ENCODE results near the gene ATP6AP1.

The ATP6AP1 gene

DNA sequence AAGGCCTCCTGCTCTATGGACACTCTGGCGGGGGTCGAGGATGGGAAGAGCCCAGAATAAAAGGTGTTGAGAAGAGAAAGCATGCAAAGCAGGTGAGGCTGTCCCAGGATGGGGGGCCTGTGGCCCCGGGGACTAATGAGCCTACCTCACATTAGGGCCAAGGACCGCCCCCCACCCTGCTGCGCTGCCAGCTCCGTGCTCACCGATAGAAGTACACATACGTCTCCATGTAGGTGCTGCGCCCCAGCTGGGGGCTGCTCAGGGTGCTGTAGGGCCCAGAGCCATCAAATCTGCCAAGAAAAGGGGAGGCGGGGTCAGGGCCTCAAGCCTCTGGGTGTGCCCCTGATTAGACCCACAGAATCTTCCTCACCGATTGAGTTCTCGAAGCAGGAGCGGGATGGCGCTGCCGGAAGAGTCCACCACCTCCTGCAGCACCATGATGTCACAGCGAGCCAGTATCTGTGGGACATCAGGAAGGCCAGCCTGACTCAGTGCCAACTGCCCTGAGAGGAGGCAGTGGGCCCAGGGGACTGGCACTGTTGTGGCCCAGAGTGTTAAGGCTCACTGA is 23.8 kb upstream of the ATP6AP1 start:
- CTCF ChIA-PET = no interaction called here
- DNase-seq (ENCODE audit: extremely low spot score) = no peak
- POLR2A ChIA-PET = interaction anchor here (2.2 kb wide), 1 partner anchor 86 kb away, joined by 7 read pairs; the partner anchor contains the start of gene SLC10A3
- TF ChIP-seq TARDBP (IDR thresholded peaks at IDR 0.05) (no peak), L3MBTL2 (conservative IDR thresholded peaks at IDR 0.05) (no peak), CTBP1 (IDR thresholded peaks at IDR 0.05; ENCODE audit: borderline replicate concordance) (no peak), FOXK2 (IDR thresholded peaks at IDR 0.05) (no peak), NFRKB (IDR thresholded peaks at IDR 0.05) (no peak), FOXA1 (IDR thresholded peaks at IDR 0.05) (no peak), SUZ12 (IDR thresholded peaks at IDR 0.05) (no peak)

DNA sequence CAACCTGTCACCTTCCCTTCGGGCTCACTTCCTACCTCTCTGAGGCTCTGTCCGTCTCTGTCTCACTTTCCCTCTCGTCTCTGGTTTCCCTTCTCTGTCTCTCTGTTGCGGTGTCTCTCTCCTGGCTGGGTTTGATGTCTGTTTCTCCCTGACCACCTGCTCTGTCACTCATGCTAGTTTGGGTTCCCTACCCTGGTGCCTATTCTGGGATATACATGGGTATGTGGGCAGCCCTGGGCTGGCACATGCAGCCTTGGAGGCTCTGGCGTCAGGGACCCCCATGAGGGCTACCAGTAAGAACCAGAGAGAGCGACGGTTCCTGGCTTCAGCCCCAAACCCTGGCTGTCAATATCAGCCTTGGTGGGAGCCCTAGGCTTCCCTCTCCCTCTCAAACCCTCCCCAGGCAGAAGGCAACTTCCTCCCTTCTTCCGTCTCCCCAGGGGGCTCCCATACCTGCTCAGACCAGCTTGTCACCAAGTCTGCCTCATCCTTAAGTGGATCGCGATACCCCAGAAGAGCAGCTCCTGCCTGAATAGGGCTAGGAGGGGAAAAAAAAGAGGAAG is 19.7 kb upstream of the ATP6AP1 start:
- no peak for DNase-seq (ENCODE audit: extremely low spot score)
- TF ChIP-seq FOXM1 (IDR thresholded peaks at IDR 0.05; ENCODE audit: borderline replicate concordance) (no peak), L3MBTL2 (conservative IDR thresholded peaks at IDR 0.05) (no peak), BHLHE40 (IDR thresholded peaks at IDR 0.05; ENCODE audit: borderline replicate concordance) (no peak), SP1 (IDR thresholded peaks at IDR 0.05) (no peak), ELF4 (IDR thresholded peaks at IDR 0.05) (no peak), ARNT (IDR thresholded peaks at IDR 0.05) (no peak), SUZ12 (IDR thresholded peaks at IDR 0.05) (no peak), TARDBP (IDR thresholded peaks at IDR 0.05) (no peak), CTBP1 (IDR thresholded peaks at IDR 0.05; ENCODE audit: borderline replicate concordance) (no peak), LEF1 (IDR thresholded peaks at IDR 0.05; ENCODE audit: borderline replicate concordance) (no peak), ZNF384 (IDR thresholded peaks at IDR 0.05) (no peak), FOXK2 (IDR thresholded peaks at IDR 0.05) (no peak), NFRKB (IDR thresholded peaks at IDR 0.05) (no peak), FOXA1 (IDR thresholded peaks at IDR 0.05) (no peak), HDGF (IDR thresholded peaks at IDR 0.05; ENCODE audit: borderline replicate concordance) (no peak)
- TF ChIP-seq, protein P1, sequence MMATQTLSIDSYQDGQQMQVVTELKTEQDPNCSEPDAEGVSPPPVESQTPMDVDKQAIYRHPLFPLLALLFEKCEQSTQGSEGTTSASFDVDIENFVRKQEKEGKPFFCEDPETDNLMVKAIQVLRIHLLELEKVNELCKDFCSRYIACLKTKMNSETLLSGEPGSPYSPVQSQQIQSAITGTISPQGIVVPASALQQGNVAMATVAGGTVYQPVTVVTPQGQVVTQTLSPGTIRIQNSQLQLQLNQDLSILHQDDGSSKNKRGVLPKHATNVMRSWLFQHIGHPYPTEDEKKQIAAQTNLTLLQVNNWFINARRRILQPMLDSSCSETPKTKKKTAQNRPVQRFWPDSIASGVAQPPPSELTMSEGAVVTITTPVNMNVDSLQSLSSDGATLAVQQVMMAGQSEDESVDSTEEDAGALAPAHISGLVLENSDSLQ (IDR thresholded peaks at IDR 0.05) = no peak
- ChIA-PET POLR2A (interaction anchor here (0.6 to 4.1 kb wide), 4 partner anchors 10 to 82 kb away, joined by 3 to 40 read pairs (median 3); partner anchors contain the start of genes RPL10 and SLC10A3), CTCF (interaction anchor here (0.9 kb wide), 1 partner anchor 18 kb away, joined by 3 read pairs; no protein-coding TSS in a partner anchor)

DNA sequence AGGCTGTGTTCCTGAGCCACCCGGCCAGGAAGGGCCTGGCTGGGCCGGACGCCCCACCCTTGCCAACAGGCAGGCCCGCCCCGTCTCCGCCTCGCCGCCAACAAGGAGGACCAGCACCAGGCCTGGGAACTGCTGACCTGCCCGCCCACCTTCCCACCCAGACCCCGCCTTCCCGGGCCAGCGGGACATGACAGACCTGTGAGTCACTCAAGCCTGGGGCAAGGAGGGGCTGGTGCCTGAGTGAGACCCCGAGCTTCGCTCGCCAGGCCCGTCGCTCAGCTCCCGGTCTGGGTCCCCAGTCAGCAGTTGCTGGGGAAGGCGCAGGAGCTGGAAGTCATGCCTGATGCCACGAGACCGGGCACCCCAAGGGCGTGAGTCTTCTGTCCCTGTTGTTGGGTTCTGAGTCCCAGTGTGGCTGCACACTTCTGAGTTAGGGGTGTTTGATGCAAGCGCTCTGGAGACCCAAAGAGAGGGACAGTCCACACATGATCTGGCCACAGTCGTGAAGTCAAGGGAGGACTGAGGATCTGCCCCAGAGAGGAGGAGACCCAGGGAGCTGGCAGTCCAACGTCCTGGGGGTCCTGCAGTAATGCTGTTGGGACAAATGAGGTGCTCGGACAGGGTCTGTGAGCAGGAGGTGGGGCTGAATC is 19.1 kb upstream of the ATP6AP1 start, which contains the start of gene DNASE1L1:
Gene DNASE1L1 (minus strand): TSS at position 33 of the 650 bp plus-strand sequence. CDS start 3,686 bp downstream, outside the sequence.
- no peak for DNase-seq (ENCODE audit: extremely low spot score)

DNA sequence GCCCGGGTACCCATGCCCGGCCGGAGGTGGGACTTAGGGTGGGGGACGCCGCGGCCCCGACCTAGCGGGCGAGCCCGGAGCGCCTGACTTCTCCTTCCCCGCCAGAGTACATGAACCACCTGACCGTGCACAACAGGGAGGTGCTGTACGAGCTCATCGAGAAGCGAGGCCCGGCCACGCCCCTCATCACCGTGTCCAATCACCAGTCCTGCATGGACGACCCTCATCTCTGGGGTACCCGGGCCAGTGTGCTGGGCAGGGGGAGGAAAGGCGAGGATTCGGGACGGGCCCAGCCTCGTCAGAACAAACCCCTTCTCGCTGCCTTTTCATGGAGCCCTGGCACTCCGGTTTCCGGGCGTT is 16.5 kb upstream of the ATP6AP1 start:
- TF ChIP-seq, protein P1 (IDR thresholded peaks at IDR 0.05) = no peak
- TF ChIP-seq L3MBTL2 (conservative IDR thresholded peaks at IDR 0.05) (peak; percentile 31; the same call in 1 of the 2 replicates), CTBP1 (IDR thresholded peaks at IDR 0.05; ENCODE audit: borderline replicate concordance) (no peak), FOXK2 (IDR thresholded peaks at IDR 0.05) (no peak), HDGF (IDR thresholded peaks at IDR 0.05; ENCODE audit: borderline replicate concordance) (0 out of 2 replicates have a peak, but pooled peaks have one; percentile 50), BHLHE40 (IDR thresholded peaks at IDR 0.05; ENCODE audit: borderline replicate concordance) (no peak), ARNT (IDR thresholded peaks at IDR 0.05) (no peak), ZNF384 (IDR thresholded peaks at IDR 0.05) (no peak), TARDBP (IDR thresholded peaks at IDR 0.05) (no peak), FOXA1 (IDR thresholded peaks at IDR 0.05) (no peak), LEF1 (IDR thresholded peaks at IDR 0.05; ENCODE audit: borderline replicate concordance) (no peak)

More for the DNA sequence above, 19.1 kb upstream of the ATP6AP1 start, which contains the start of gene DNASE1L1:
- CTCF ChIA-PET = interaction anchor here (0.9 kb wide), 1 partner anchor 18 kb away, joined by 3 read pairs; no protein-coding TSS in a partner anchor
- POLR2A ChIA-PET = interaction anchor here (1.0 to 4.1 kb wide), 3 partner anchors 10 to 81 kb away, joined by 3 to 40 read pairs (median 3); partner anchors contain the start of genes RPL10 and SLC10A3
- TF ChIP-seq ELF4 (IDR thresholded peaks at IDR 0.05) = no peak
- TF ChIP-seq SUZ12 (IDR thresholded peaks at IDR 0.05) = no peak
- no peak for TF ChIP-seq CTBP1 (IDR thresholded peaks at IDR 0.05; ENCODE audit: borderline replicate concordance)
- TF ChIP-seq ARNT (IDR thresholded peaks at IDR 0.05) = no peak
- no peak for TF ChIP-seq FOXA1 (IDR thresholded peaks at IDR 0.05)
- TF ChIP-seq FOXK2 (IDR thresholded peaks at IDR 0.05) = no peak
- no peak for TF ChIP-seq HDGF (IDR thresholded peaks at IDR 0.05; ENCODE audit: borderline replicate concordance)
- TF ChIP-seq L3MBTL2 (conservative IDR thresholded peaks at IDR 0.05) = no peak
- TF ChIP-seq BHLHE40 (IDR thresholded peaks at IDR 0.05; ENCODE audit: borderline replicate concordance) = no peak
- TF ChIP-seq FOXM1 (IDR thresholded peaks at IDR 0.05; ENCODE audit: borderline replicate concordance) = no peak
- TF ChIP-seq, protein P1 (IDR thresholded peaks at IDR 0.05) = no peak
- no peak for TF ChIP-seq ZNF384 (IDR thresholded peaks at IDR 0.05)
- TF ChIP-seq LEF1 (IDR thresholded peaks at IDR 0.05; ENCODE audit: borderline replicate concordance) = no peak
- TF ChIP-seq NFRKB (IDR thresholded peaks at IDR 0.05) = no peak
- TF ChIP-seq TARDBP (IDR thresholded peaks at IDR 0.05) = no peak
- TF ChIP-seq SP1 (IDR thresholded peaks at IDR 0.05) = no peak

DNA sequence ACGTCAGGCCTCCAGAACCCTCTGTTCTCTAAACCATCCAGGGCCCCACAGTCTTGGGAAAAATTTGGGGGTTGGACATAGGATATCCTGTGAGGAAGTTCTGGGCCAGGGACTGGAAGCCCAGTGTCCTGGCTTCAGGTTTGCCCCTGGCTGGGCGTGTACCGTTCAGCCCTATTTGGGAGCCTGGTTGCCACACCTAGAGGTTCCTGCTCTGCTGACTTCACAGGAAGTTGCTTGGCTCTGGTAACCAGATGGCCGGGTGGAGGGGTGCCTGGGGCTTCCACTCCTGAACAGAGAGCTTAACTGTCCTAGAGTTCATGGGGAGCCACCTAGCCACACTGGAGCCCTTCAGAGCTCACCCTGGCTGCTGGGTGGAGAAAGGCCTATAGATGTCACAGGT is 16.0 kb upstream of the ATP6AP1 start:
- no peak for DNase-seq (ENCODE audit: extremely low spot score)
- CTCF ChIA-PET = no interaction called here
- TF ChIP-seq CTBP1 (IDR thresholded peaks at IDR 0.05; ENCODE audit: borderline replicate concordance) (no peak), ZNF384 (IDR thresholded peaks at IDR 0.05) (no peak), FOXK2 (IDR thresholded peaks at IDR 0.05) (no peak), L3MBTL2 (conservative IDR thresholded peaks at IDR 0.05) (no peak)
- POLR2A ChIA-PET = interaction anchor here (0.6 to 2.7 kb wide), 22 partner anchors 8 to 135 kb away, joined by 3 to 14 read pairs (median 5); partner anchors contain the start of genes ATP6AP1, FAM50A, IKBKG and PLXNA3

More for the DNA sequence above, 16.5 kb upstream of the ATP6AP1 start:
- ChIA-PET POLR2A (interaction anchor here (0.6 to 2.7 kb wide), 22 partner anchors 9 to 135 kb away, joined by 3 to 14 read pairs (median 5); partner anchors contain the start of genes ATP6AP1, FAM50A, IKBKG and PLXNA3), CTCF (no interaction called here)
- DNase-seq (ENCODE audit: extremely low spot score) = peak; percentile 74

Measured in HEK293T (cell line).